Measurements from ENCODE around the gene HKDC1. TPM values are rescaled to one million over a fixed set of nuclear protein-coding genes. Genes with fewer than 3 reads are reported as not detected.
"Not testable (repeated sequence)": the region's sequence is repeated elsewhere in the genome, so short reads cannot be mapped to it uniquely, and the experiment has no call there.

Gene HKDC1, protein sequence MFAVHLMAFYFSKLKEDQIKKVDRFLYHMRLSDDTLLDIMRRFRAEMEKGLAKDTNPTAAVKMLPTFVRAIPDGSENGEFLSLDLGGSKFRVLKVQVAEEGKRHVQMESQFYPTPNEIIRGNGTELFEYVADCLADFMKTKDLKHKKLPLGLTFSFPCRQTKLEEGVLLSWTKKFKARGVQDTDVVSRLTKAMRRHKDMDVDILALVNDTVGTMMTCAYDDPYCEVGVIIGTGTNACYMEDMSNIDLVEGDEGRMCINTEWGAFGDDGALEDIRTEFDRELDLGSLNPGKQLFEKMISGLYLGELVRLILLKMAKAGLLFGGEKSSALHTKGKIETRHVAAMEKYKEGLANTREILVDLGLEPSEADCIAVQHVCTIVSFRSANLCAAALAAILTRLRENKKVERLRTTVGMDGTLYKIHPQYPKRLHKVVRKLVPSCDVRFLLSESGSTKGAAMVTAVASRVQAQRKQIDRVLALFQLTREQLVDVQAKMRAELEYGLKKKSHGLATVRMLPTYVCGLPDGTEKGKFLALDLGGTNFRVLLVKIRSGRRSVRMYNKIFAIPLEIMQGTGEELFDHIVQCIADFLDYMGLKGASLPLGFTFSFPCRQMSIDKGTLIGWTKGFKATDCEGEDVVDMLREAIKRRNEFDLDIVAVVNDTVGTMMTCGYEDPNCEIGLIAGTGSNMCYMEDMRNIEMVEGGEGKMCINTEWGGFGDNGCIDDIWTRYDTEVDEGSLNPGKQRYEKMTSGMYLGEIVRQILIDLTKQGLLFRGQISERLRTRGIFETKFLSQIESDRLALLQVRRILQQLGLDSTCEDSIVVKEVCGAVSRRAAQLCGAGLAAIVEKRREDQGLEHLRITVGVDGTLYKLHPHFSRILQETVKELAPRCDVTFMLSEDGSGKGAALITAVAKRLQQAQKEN
- 0.06 and 0.10 TPM in 2 replicates for polyA plus RNA-seq (2012; rRNA removed)
- 0.03 and 0.08 TPM in 2 replicates for polyA plus RNA-seq (2012; cell fraction: cytosol; rRNA removed)
- polyA plus RNA-seq (2012; cell fraction: nucleus; rRNA removed) = 0.19 and 0.25 TPM in 2 replicates

DNA sequence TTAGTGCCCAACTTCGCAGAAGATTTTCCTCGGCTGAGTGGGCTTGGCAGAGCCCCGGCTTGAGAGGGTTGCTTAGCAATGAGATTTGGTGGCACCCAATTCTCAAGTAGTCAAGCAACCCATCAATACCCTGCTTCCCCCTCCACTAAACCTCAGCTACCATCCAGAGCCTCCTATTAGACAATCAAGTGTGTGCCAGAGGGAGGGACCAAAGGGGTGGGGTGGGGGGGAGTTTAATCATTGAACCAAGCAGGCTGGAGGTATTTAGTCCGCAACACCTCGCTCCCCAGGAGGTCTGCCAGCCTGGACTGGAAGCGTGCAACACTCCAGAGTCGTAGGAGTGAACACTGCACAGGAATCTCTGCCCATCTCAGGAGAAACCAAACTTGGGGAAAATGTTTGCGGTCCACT, at the start of gene HKDC1:
HKDC1 (plus strand) TSS at position 292 of the 411 bp plus-strand sequence; CDS start at position 396, 104 bp downstream.
- TF ChIP-seq EZH2phosphoT487 (IDR thresholded peaks at IDR 0.05; ENCODE audit: borderline replicate concordance, low read depth) = no peak
- POLR2A ChIA-PET = interaction anchor here (0.7 kb wide), 1 partner anchor 132 kb away, joined by 3 read pairs; no protein-coding TSS in a partner anchor
- CTCF ChIA-PET = interaction anchor here (0.9 to 1.9 kb wide), 5 partner anchors 9 to 188 kb away, joined by 3 to 5 read pairs (median 3); no protein-coding TSS in a partner anchor
- Histone ChIP-seq H3K36me3 (replicated peaks in 1 of 2; ENCODE audit: control insufficient read depth in 1 of 2, insufficient read depth in 2 of 2, low read length in 1 of 2) (no peaks in the 10 kb centered on the region), H3K9ac (no peak within 1 kb of the TSS), H3K4me2 (no peak within 1 kb of the TSS), H3F3A (replicated peaks; ENCODE audit: insufficient read depth) (no peaks in the 10 kb centered on the region), H3K27ac (ENCODE audit: low read depth in 2 of 2, low read length in 1 of 2) (no peak within 1 kb of the TSS), H2AFZ (ENCODE audit: low read depth) (no peak within 1 kb of the TSS), H3K9me2 (no peaks in the 10 kb centered on the region), H3K4me1 (ENCODE audit: control insufficient read depth in 1 of 2, insufficient read depth in 2 of 2, low read depth in 1 of 2, low read length in 1 of 2) (peaks cover 5 to 19% of the 10 kb centered on the region in 2 experiments; a peak in 2 of 4 replicates), H4K20me1 (ENCODE audit: insufficient read depth) (no peaks in the 10 kb centered on the region), H3K27me3 (ENCODE audit: insufficient read depth) (no peaks in the 10 kb centered on the region), H3K9me3 (no peaks in the 10 kb centered on the region), H3K4me3 (ENCODE audit: low read depth in 2 of 2, low read length in 1 of 2) (no peak within 1 kb of the TSS), H3K79me2 (ENCODE audit: insufficient read depth) (no peaks in the 10 kb centered on the region)
- WGBS (ENCODE audit: low lambda C conversion rate) = 76% methylated on average over 7 of the region's 8 CpGs
- DNase-seq = no peak

DNA sequence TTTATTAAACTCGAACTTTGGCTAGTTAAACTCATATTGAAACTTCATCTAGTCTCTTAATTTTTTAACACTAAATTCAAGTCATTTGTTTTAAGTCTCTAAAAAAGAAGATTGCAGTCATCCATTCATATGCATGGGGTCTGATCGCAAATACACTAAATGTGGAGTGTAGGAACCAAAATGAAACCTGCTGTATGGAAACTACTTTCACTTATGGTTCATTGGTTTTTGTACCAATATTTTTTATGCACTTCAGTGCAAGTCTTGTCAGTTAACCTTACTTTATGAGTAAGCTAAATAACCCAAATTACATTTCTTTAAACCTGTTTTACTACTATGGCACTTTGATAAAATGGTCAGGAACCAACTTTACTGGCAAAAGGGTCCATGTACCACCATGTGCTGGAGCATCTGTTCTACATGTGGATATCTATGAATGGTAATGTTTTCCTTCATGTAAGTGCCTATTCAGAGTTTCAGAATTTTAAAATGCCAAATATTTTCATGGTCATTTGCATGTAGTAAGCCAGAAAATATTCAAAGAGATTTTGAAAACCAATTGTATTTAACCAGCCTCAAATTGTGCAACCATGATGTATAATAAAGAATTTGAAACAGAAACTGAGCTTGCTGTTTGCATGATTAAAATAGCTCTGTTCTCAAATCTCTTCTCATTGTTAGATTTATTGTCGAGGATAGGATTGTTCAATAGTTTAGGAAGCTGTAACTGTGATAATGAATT, 47.7 kb upstream of the HKDC1 start:
- H3K9me3 ChIP-seq = no peaks in the 10 kb centered on the region
- no peaks in the 10 kb centered on the region for H3K79me2 ChIP-seq (ENCODE audit: insufficient read depth)
- TF ChIP-seq MXI1 (IDR thresholded peaks at IDR 0.05; ENCODE audit: low read depth, low read length) (no peak), RAD21 (IDR thresholded peaks at IDR 0.05; ENCODE audit: low read length) (no peak), FOXJ3 (CRISPR knock-in tag; IDR thresholded peaks at IDR 0.05) (no peak), POLR2AphosphoS5 (IDR thresholded peaks at IDR 0.05; ENCODE audit: low read depth, low read length) (no peak), RXRA (IDR thresholded peaks at IDR 0.05; ENCODE audit: borderline replicate concordance, low read depth) (no peak), FOXM1 (IDR thresholded peaks at IDR 0.05; ENCODE audit: low read depth) (no peak), RCOR1 (IDR thresholded peaks at IDR 0.05; ENCODE audit: low read length) (no peak)
- TF ChIP-seq, protein P1, sequence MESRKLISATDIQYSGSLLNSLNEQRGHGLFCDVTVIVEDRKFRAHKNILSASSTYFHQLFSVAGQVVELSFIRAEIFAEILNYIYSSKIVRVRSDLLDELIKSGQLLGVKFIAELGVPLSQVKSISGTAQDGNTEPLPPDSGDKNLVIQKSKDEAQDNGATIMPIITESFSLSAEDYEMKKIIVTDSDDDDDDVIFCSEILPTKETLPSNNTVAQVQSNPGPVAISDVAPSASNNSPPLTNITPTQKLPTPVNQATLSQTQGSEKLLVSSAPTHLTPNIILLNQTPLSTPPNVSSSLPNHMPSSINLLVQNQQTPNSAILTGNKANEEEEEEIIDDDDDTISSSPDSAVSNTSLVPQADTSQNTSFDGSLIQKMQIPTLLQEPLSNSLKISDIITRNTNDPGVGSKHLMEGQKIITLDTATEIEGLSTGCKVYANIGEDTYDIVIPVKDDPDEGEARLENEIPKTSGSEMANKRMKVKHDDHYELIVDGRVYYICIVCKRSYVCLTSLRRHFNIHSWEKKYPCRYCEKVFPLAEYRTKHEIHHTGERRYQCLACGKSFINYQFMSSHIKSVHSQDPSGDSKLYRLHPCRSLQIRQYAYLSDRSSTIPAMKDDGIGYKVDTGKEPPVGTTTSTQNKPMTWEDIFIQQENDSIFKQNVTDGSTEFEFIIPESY (IDR thresholded peaks at IDR 0.05; ENCODE audit: borderline replicate concordance, low read depth) = no peak
- TF ChIP-seq, protein P2, sequence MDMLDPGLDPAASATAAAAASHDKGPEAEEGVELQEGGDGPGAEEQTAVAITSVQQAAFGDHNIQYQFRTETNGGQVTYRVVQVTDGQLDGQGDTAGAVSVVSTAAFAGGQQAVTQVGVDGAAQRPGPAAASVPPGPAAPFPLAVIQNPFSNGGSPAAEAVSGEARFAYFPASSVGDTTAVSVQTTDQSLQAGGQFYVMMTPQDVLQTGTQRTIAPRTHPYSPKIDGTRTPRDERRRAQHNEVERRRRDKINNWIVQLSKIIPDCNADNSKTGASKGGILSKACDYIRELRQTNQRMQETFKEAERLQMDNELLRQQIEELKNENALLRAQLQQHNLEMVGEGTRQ (IDR thresholded peaks at IDR 0.05; ENCODE audit: borderline replicate concordance, low read depth, low read length) = no peak
- H3F3A ChIP-seq (replicated peaks; ENCODE audit: insufficient read depth) = peaks cover 7% of the 10 kb centered on the region
- peaks cover 37 to 46% of the 10 kb centered on the region in 2 experiments for H3K36me3 ChIP-seq (replicated peaks in 1 of 2; ENCODE audit: control insufficient read depth in 1 of 2, insufficient read depth in 2 of 2, low read length in 1 of 2)
- H3K4me1 ChIP-seq (ENCODE audit: control insufficient read depth in 1 of 2, insufficient read depth in 2 of 2, low read depth in 1 of 2, low read length in 1 of 2) = no peaks in the 10 kb centered on the region
- DNase-seq = no peak
- no peak overlapping the region for H2AFZ ChIP-seq (ENCODE audit: low read depth)
- 91% methylated on average over 3 of the region's 3 CpGs for WGBS (ENCODE audit: low lambda C conversion rate)
- no peaks in the 10 kb centered on the region for H4K20me1 ChIP-seq (ENCODE audit: insufficient read depth)
- no peak overlapping the region for H3K4me2 ChIP-seq
- ChIA-PET POLR2A (no interaction called here), CTCF (interaction anchor here (0.8 to 1.2 kb wide), 2 partner anchors 226 to 236 kb away, joined by 3 to 4 read pairs; no protein-coding TSS in a partner anchor)
- no peak overlapping the region for H3K27ac ChIP-seq (ENCODE audit: low read depth in 2 of 2, low read length in 1 of 2)
- H3K9me2 ChIP-seq = no peaks in the 10 kb centered on the region
- H3K4me3 ChIP-seq (ENCODE audit: low read depth in 2 of 2, low read length in 1 of 2) = no peak overlapping the region
- H3K9ac ChIP-seq = no peak overlapping the region
- H3K27me3 ChIP-seq (ENCODE audit: insufficient read depth) = no peaks in the 10 kb centered on the region

DNA sequence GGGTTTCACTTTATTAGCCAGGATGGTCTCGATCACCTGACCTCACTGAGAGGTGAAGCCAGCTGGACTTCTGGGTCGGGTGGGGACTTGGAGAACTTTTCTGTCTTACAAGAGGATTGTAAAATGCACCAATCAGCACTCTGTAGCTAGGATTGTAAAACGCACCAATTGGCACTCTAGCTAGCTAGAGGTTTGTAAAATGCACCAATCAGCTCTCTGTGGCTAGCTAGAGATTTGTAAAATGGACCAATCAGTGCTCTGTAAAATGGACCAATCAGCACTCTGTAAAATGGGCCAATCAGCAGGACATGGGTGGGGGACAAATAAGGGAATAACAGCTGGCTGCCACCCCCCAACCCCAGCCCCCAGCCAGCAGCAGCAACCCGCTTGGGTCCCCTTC, 44.8 kb upstream of the HKDC1 start:
- POLR2A ChIA-PET = not testable (repeated sequence)

More for the DNA sequence above, 44.8 kb upstream of the HKDC1 start:
- H3K4me2 ChIP-seq; H4K20me1 ChIP-seq (ENCODE audit: insufficient read depth); H3K9me3 ChIP-seq; H3F3A ChIP-seq (replicated peaks; ENCODE audit: insufficient read depth); H3K27me3 ChIP-seq (ENCODE audit: insufficient read depth); H3K79me2 ChIP-seq (ENCODE audit: insufficient read depth); DNase-seq; H3K4me1 ChIP-seq (ENCODE audit: control insufficient read depth in 1 of 2, insufficient read depth in 2 of 2, low read depth in 1 of 2, low read length in 1 of 2); H3K9ac ChIP-seq; H3K27ac ChIP-seq (ENCODE audit: low read depth in 2 of 2, low read length in 1 of 2); H3K9me2 ChIP-seq; H2AFZ ChIP-seq (ENCODE audit: low read depth); H3K4me3 ChIP-seq (ENCODE audit: low read depth in 2 of 2, low read length in 1 of 2): not testable (repeated sequence)
- CTCF ChIA-PET = interaction anchor here (1.0 to 1.1 kb wide), 2 partner anchors 232 to 259 kb away, joined by 3 read pairs; no protein-coding TSS in a partner anchor
- peaks cover 20 to 22% of the 10 kb centered on the region in 2 experiments for H3K36me3 ChIP-seq (replicated peaks in 1 of 2; ENCODE audit: control insufficient read depth in 1 of 2, insufficient read depth in 2 of 2, low read length in 1 of 2)
- 77% methylated on average over 4 of the region's 4 CpGs for WGBS (ENCODE audit: low lambda C conversion rate)

All from SK-N-SH (cell line).